Measurements from ENCODE around the gene AKAP13.

The AKAP13 gene

GRCh38 chr15:85603160-85603559, 222.8 kb downstream of the AKAP13 start:
- TF ChIP-seq CTCF (IDR thresholded peaks at IDR 0.05; ENCODE audit: control insufficient read depth, insufficient read depth, low read depth, low read length, missing control alignments): no peak
- no peak for DNase-seq (ENCODE audit: low read depth)
- H3K4me3 ChIP-seq (ENCODE audit: control insufficient read depth, low read depth, low read length): no peak overlapping the region

- no peak for TF ChIP-seq CTCF (IDR thresholded peaks at IDR 0.05; ENCODE audit: control insufficient read depth, insufficient read depth, low read depth, low read length, missing control alignments)
- DNase-seq (ENCODE audit: low read depth): no peak
- H3K4me3 ChIP-seq (ENCODE audit: control insufficient read depth, low read depth, low read length): no peak overlapping the region
Observed at GRCh38 chr15:85603703-85604102, 223.3 kb downstream of the AKAP13 start.

- DNase-seq (ENCODE audit: low read depth): no peak
- H3K4me3 ChIP-seq (ENCODE audit: control insufficient read depth, low read depth, low read length): no peak overlapping the region
- no peak for TF ChIP-seq CTCF (IDR thresholded peaks at IDR 0.05; ENCODE audit: control insufficient read depth, insufficient read depth, low read depth, low read length, missing control alignments)
Observed at GRCh38 chr15:85604194-85604593, 223.8 kb downstream of the AKAP13 start.

- no peak for TF ChIP-seq CTCF (IDR thresholded peaks at IDR 0.05; ENCODE audit: control insufficient read depth, insufficient read depth, low read depth, low read length, missing control alignments)
- DNase-seq (ENCODE audit: low read depth): no peak
- no peak overlapping the region for H3K4me3 ChIP-seq (ENCODE audit: control insufficient read depth, low read depth, low read length)
Observed at GRCh38 chr15:85606738-85607137, 226.3 kb downstream of the AKAP13 start.

- no peak for DNase-seq (ENCODE audit: low read depth)
- no peak for TF ChIP-seq CTCF (IDR thresholded peaks at IDR 0.05; ENCODE audit: control insufficient read depth, insufficient read depth, low read depth, low read length, missing control alignments)
- H3K4me3 ChIP-seq (ENCODE audit: control insufficient read depth, low read depth, low read length): no peak overlapping the region
Observed at GRCh38 chr15:85607141-85607806, 226.9 kb downstream of the AKAP13 start.

DNA sequence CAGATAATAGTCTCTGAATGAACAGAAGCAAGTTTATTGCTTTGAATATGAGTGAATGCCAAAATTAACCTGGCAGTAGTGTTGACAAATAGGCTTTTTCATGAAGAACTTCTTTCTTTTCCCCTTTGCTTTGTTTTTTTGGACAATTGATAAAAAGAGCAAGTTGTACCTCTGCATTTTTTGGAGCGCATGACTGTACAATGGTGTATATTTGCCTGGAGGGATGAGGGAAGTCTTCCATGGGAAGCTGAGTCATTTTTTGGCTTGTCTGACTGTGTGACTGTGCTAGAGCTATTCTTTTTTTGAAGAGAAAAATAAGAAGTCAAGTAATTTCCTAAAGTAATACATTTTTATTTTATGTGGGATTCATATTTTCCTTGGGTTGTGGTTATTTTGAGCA, 227.4 kb downstream of the AKAP13 start:
- no peak for TF ChIP-seq CTCF (IDR thresholded peaks at IDR 0.05; ENCODE audit: control insufficient read depth, insufficient read depth, low read depth, low read length, missing control alignments)
- no peak overlapping the region for H3K4me3 ChIP-seq (ENCODE audit: control insufficient read depth, low read depth, low read length)

More for the DNA sequence above, 227.4 kb downstream of the AKAP13 start:
- DNase-seq (ENCODE audit: low read depth): no peak
